Measurements from ENCODE around the gene GAP43.

DNA sequence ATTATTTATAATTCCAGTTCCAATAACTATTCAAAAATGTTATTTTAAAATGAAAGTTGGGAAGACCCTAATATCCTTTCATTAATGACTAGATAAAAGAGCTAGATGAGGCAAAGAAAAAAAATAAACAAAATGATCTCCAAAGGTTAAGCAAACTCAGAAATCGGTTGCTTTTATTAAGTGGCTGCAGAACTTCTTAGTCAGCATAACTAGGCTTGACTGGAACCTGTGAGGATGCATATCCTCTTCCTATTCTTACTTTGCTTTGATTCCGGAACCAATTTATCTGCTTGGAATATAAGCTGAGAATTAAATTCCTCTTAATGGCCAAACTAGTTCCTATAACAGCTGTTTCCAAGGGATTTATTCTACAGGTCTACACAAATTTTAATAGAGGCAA lies 10.7 kb downstream of the GAP43 start:
- TF ChIP-seq, protein P1, sequence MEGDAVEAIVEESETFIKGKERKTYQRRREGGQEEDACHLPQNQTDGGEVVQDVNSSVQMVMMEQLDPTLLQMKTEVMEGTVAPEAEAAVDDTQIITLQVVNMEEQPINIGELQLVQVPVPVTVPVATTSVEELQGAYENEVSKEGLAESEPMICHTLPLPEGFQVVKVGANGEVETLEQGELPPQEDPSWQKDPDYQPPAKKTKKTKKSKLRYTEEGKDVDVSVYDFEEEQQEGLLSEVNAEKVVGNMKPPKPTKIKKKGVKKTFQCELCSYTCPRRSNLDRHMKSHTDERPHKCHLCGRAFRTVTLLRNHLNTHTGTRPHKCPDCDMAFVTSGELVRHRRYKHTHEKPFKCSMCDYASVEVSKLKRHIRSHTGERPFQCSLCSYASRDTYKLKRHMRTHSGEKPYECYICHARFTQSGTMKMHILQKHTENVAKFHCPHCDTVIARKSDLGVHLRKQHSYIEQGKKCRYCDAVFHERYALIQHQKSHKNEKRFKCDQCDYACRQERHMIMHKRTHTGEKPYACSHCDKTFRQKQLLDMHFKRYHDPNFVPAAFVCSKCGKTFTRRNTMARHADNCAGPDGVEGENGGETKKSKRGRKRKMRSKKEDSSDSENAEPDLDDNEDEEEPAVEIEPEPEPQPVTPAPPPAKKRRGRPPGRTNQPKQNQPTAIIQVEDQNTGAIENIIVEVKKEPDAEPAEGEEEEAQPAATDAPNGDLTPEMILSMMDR (IDR thresholded peaks at IDR 0.05; ENCODE audit: borderline replicate concordance, extremely low read depth, low read length, poor library complexity, severe bottlenecking): no peak
- TF ChIP-seq EZH2 (IDR thresholded peaks at IDR 0.05; ENCODE audit: borderline replicate concordance, low read depth, low read length, severe bottlenecking): no peak
